ENCODE results near the gene SCARB1.
A peak's percentile ranks its signal among the peaks of the same experiment; 100 is the strongest.

The SCARB1 gene

GRCh38 chr12:124829008-124829707 is 34.5 kb downstream of the SCARB1 start:
- TF ChIP-seq CEBPB (IDR thresholded peaks at IDR 0.05) (peak; percentile 96), FOXM1 (IDR thresholded peaks at IDR 0.05; ENCODE audit: borderline replicate concordance, low read depth) (no peak), TEAD4 (IDR thresholded peaks at IDR 0.05) (peak; percentile 28; the same call in 1 of the 2 replicates), EP300 (IDR thresholded peaks at IDR 0.05; ENCODE audit: borderline replicate concordance) (no peak), RAD21 (IDR thresholded peaks at IDR 0.05; ENCODE audit: low read depth) (no peak)

GRCh38 chr12:124828264-124829007 is 35.2 kb downstream of the SCARB1 start:
- TF ChIP-seq MAX (IDR thresholded peaks at IDR 0.05) (peak; percentile 27; the same call in 1 of the 2 replicates), EGR1 (IDR thresholded peaks at IDR 0.05) (no peak), NFIC (IDR thresholded peaks at IDR 0.05) (peak; percentile 38)

GRCh38 chr12:124827588-124828184 is 36.0 kb downstream of the SCARB1 start:
- TF ChIP-seq NFIC (IDR thresholded peaks at IDR 0.05), result peak; percentile 54; the same call in 1 of the 2 replicates
- TF ChIP-seq TEAD4 (IDR thresholded peaks at IDR 0.05), result 0 out of 2 replicates have a peak, but pooled peaks have one; percentile 12
- no peak for TF ChIP-seq REST (IDR thresholded peaks at IDR 0.05; ENCODE audit: low read depth)

- TF ChIP-seq RAD21 (IDR thresholded peaks at IDR 0.05; ENCODE audit: low read depth) (no peak), CEBPB (IDR thresholded peaks at IDR 0.05) (peak; percentile 95)
These were observed 39.5 kb downstream of the SCARB1 start for GRCh38 chr12:124824195-124824594.

- TF ChIP-seq ZBTB7A (IDR thresholded peaks at IDR 0.05; ENCODE audit: low read depth) (no peak), MAX (IDR thresholded peaks at IDR 0.05) (no peak), YY1 (IDR thresholded peaks at IDR 0.05; ENCODE audit: low read depth) (no peak), NFIC (IDR thresholded peaks at IDR 0.05) (no peak), FOXM1 (IDR thresholded peaks at IDR 0.05; ENCODE audit: borderline replicate concordance, low read depth) (no peak), TCF12 (IDR thresholded peaks at IDR 0.05; ENCODE audit: low read depth) (no peak)
These were observed 40.2 kb downstream of the SCARB1 start for GRCh38 chr12:124823272-124823970.

- TF ChIP-seq YY1 (IDR thresholded peaks at IDR 0.05; ENCODE audit: low read depth) (no peak), CREB1 (IDR thresholded peaks at IDR 0.05; ENCODE audit: low read depth) (no peak), FOXM1 (IDR thresholded peaks at IDR 0.05; ENCODE audit: borderline replicate concordance, low read depth) (no peak), CEBPB (IDR thresholded peaks at IDR 0.05) (no peak), MAX (IDR thresholded peaks at IDR 0.05) (no peak), TEAD4 (IDR thresholded peaks at IDR 0.05) (no peak), TAF1 (IDR thresholded peaks at IDR 0.05; ENCODE audit: low read depth) (no peak), REST (IDR thresholded peaks at IDR 0.05; ENCODE audit: low read depth) (no peak), USF1 (IDR thresholded peaks at IDR 0.05) (no peak), EGR1 (IDR thresholded peaks at IDR 0.05) (no peak), ZBTB7A (IDR thresholded peaks at IDR 0.05; ENCODE audit: low read depth) (no peak), EP300 (IDR thresholded peaks at IDR 0.05; ENCODE audit: borderline replicate concordance) (no peak), RAD21 (IDR thresholded peaks at IDR 0.05; ENCODE audit: low read depth) (no peak), NFIC (IDR thresholded peaks at IDR 0.05) (no peak), TCF12 (IDR thresholded peaks at IDR 0.05; ENCODE audit: low read depth) (no peak)
These were observed 41.4 kb downstream of the SCARB1 start for GRCh38 chr12:124822218-124822617.

Measured in Ishikawa (cell line).